Ascending aorta (tissue), 2 donors: ENCODE results near the gene ALX4. TPM values are rescaled to one million over a fixed set of nuclear protein-coding genes. Genes with fewer than 3 reads are reported as not detected.

Experiments used
- DNase-seq, 2 donors: peaks; one replicate each; pipeline ENCODE4 v3.0.0-alpha.2; 2019; ENCODE audit warnings: low spot score in 2 of 2
- H3K27ac ChIP-seq, 2 donors: fragments of 200-600 bp; sonication (generic); one replicate each; pipeline ENCODE4 v1.5.1; 2016 to 2017; ENCODE audit warnings: mild to moderate bottlenecking in 1 of 2
- H3K27me3 ChIP-seq: fragments of 200-600 bp; sonication (generic); one replicate; pipeline ENCODE4 v1.5.1; 2017
- H3K36me3 ChIP-seq, 2 donors: fragments of 200-600 bp; sonication (generic); one replicate each; pipeline ENCODE4 v1.5.1; 2016
- H3K4me1 ChIP-seq, 2 donors: fragments of 200-600 bp; sonication (generic); one replicate each; pipeline ENCODE4 v1.5.1; 2016 to 2017; ENCODE audit warnings: mild to moderate bottlenecking in 1 of 2
- H3K4me3 ChIP-seq, 2 donors: fragments of 200-600 bp; sonication (generic); one replicate each; pipeline ENCODE4 v1.5.1; 2016 to 2017; ENCODE audit warnings: mild to moderate bottlenecking in 1 of 2
- H3K9me3 ChIP-seq, 2 donors: fragments of 200-600 bp; sonication (generic); one replicate each; pipeline ENCODE4 v1.5.1; 2016
- CTCF ChIP-seq, 3 experiments: fragments of 200-600 bp in 2 of 3; fragments of 450-650 bp in 1 of 3; sonication (generic) in 2 of 3; IDR thresholded peaks; one replicate each; pipeline ENCODE4 v1.5.1; 2016 to 2019; ENCODE audit warnings: antibody characterized with exemption in 3 of 3, mild to moderate bottlenecking in 1 of 3, moderate library complexity in 1 of 3
- intact Hi-C: fragments of 100-400 bp; cut with DNase I; formaldehyde crosslinking; loops from one replicate; pipeline ENCODE4 v1.15.1; 2023
- total RNA-seq: library from RNA; depleted of rRNA; stranded (reverse); fragments of >200 nt; gene quantifications from one replicate; pipeline ENCODE4 v1.1.0, GENCODE V29; 2016

The ALX4 gene
- total RNA-seq, 1 donor from 2014 or later = not detected

- Histone ChIP-seq H3K27me3 (no peaks in the 10 kb centered on the region), H3K4me1 (no peaks in the 10 kb centered on the region), H3K36me3 (no peaks in the 10 kb centered on the region), H3K9me3 (no peaks in the 10 kb centered on the region), H3K4me3 (no peak overlapping the region), H3K27ac (no peak overlapping the region)
- DNase-seq = no peak
- no peak for TF ChIP-seq CTCF (IDR thresholded peaks at IDR 0.05)
- intact Hi-C loops = no loop called here
These were observed 85.0 kb downstream of the ALX4 start for GRCh38 chr11:44224867-44225501.

GRCh38 chr11:44223238-44223637, 86.7 kb downstream of the ALX4 start:
- Histone ChIP-seq H3K27ac (no peak overlapping the region), H3K36me3 (no peaks in the 10 kb centered on the region), H3K27me3 (no peaks in the 10 kb centered on the region), H3K4me3 (no peak overlapping the region), H3K4me1 (no peaks in the 10 kb centered on the region), H3K9me3 (no peaks in the 10 kb centered on the region)
- intact Hi-C loops = no loop called here
- no peak for TF ChIP-seq CTCF (IDR thresholded peaks at IDR 0.05)
- DNase-seq = no peak

GRCh38 chr11:44221992-44222391, 87.9 kb downstream of the ALX4 start:
- H3K27me3 ChIP-seq = no peaks in the 10 kb centered on the region
- H3K4me1 ChIP-seq = no peaks in the 10 kb centered on the region
- TF ChIP-seq CTCF (IDR thresholded peaks at IDR 0.05) = no peak
- H3K9me3 ChIP-seq = no peaks in the 10 kb centered on the region
- no peak for DNase-seq
- no peak overlapping the region for H3K4me3 ChIP-seq
- no peak overlapping the region for H3K27ac ChIP-seq
- H3K36me3 ChIP-seq = no peaks in the 10 kb centered on the region
- intact Hi-C loops = no loop called here

GRCh38 chr11:44221456-44221855, 88.5 kb downstream of the ALX4 start:
- TF ChIP-seq CTCF (IDR thresholded peaks at IDR 0.05) = no peak
- DNase-seq = no peak
- Histone ChIP-seq H3K4me3 (no peak overlapping the region), H3K9me3 (no peaks in the 10 kb centered on the region), H3K4me1 (no peaks in the 10 kb centered on the region), H3K27ac (no peak overlapping the region), H3K36me3 (no peaks in the 10 kb centered on the region), H3K27me3 (no peaks in the 10 kb centered on the region)
- intact Hi-C loops = no loop called here

GRCh38 chr11:44219830-44220796, 89.8 kb downstream of the ALX4 start:
- TF ChIP-seq CTCF (IDR thresholded peaks at IDR 0.05) = no peak
- Histone ChIP-seq H3K4me1 (no peaks in the 10 kb centered on the region), H3K4me3 (no peak overlapping the region), H3K27ac (no peak overlapping the region), H3K9me3 (no peaks in the 10 kb centered on the region), H3K27me3 (no peaks in the 10 kb centered on the region), H3K36me3 (no peaks in the 10 kb centered on the region)
- intact Hi-C loops = no loop called here
- no peak for DNase-seq
